Measurements from ENCODE around the gene G6PC3.
"Not testable (repeated sequence)": the region's sequence is repeated elsewhere in the genome, so short reads cannot be mapped to it uniquely, and the experiment has no call there.

G6PC3 gene

GRCh38 chr17:44043272-44043696 lies 27.3 kb upstream of the G6PC3 start:
- DNase-seq (ENCODE audit: low read depth) = peak; percentile 58
- no peak overlapping the region for H3K4me3 ChIP-seq (ENCODE audit: control insufficient read depth, low read depth, low read length)
- TF ChIP-seq, protein P1, sequence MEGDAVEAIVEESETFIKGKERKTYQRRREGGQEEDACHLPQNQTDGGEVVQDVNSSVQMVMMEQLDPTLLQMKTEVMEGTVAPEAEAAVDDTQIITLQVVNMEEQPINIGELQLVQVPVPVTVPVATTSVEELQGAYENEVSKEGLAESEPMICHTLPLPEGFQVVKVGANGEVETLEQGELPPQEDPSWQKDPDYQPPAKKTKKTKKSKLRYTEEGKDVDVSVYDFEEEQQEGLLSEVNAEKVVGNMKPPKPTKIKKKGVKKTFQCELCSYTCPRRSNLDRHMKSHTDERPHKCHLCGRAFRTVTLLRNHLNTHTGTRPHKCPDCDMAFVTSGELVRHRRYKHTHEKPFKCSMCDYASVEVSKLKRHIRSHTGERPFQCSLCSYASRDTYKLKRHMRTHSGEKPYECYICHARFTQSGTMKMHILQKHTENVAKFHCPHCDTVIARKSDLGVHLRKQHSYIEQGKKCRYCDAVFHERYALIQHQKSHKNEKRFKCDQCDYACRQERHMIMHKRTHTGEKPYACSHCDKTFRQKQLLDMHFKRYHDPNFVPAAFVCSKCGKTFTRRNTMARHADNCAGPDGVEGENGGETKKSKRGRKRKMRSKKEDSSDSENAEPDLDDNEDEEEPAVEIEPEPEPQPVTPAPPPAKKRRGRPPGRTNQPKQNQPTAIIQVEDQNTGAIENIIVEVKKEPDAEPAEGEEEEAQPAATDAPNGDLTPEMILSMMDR (IDR thresholded peaks at IDR 0.05; ENCODE audit: control insufficient read depth, insufficient read depth, low read depth, low read length, missing control alignments) = no peak

GRCh38 chr17:44044071-44044470 lies 26.5 kb upstream of the G6PC3 start:
- no peak overlapping the region for H3K4me3 ChIP-seq (ENCODE audit: control insufficient read depth, low read depth, low read length)
- no peak for DNase-seq (ENCODE audit: low read depth)
- TF ChIP-seq, protein P1 (IDR thresholded peaks at IDR 0.05; ENCODE audit: control insufficient read depth, insufficient read depth, low read depth, low read length, missing control alignments) = no peak

DNA sequence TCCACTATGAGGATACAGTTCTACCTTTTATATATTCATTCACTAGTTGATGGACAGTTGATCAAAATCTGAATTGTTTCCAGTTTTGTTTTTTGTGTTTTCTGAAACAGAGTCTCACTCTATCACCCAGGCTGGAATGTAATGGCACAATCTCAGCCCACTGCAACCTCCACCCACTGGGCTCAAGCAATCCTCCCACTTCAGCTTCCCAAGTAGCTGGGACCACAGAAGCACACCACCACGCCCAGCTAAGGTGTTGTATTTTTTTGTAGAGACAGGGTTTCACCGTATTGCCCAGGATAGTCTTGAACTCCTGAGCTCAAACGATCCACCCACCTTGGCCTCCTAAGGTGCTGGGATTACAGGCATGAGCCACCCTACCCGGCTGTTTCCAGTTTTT lies 25.0 kb upstream of the G6PC3 start:
- no peak for DNase-seq (ENCODE audit: low read depth)
- TF ChIP-seq, protein P1 (IDR thresholded peaks at IDR 0.05; ENCODE audit: control insufficient read depth, insufficient read depth, low read depth, low read length, missing control alignments) = no peak
- H3K4me3 ChIP-seq (ENCODE audit: control insufficient read depth, low read depth, low read length) = no peak overlapping the region

DNA sequence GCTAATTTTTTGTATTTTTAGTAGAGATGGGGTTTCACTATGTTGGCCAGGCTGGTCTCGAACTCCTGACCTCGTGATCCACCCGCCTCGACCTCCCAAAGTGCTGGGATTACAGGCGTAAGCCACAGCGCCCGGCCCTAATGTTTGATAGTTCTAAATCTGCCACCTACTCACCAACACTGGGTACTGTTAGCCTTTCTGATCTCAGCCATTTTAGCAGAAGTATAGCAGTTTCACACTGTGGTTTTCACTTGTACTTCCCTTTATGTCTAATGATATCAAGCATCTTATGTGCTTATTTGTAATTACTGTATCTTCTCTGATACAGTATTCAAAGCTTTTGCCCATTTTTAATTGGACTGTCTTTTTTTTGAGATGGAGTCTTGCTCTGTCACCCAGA lies 23.6 kb upstream of the G6PC3 start:
- not testable (repeated sequence) for DNase-seq (ENCODE audit: low read depth); H3K4me3 ChIP-seq (ENCODE audit: control insufficient read depth, low read depth, low read length)

DNA sequence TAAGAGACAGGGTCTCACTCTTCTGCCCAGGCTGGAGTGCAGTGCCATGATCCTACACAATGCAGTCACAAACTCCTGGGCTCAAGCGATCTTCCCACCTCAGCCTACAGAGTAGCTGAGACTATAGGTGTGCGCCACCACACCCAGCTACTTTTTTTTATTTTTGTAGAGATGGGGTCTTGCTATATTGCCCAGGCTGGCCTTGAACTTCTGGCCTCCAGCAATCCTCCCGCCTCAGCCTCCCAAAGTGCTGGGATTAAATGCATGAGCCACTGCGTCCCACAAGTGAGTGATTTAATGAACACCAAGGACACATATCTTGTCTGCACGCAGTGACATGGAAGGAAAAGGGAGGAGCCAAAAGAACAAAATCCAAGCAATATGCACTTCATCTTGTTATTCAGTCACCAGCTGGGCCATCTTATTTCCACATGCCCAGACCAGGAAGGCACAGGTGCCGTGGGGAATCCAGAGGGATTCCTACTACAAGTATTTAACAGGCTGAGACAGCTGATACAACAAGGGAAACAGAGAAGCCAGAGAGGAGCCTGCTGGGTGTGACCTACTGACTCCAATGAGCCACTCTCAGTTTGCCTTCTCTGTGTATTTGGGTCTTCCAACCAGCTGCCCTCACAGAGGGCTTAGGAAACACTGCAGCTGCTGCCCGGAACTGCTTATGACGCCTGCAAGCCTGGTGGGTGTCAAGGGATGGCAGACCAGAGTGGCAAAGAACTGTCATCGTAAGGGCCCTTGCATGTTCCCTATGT lies 21.1 kb upstream of the G6PC3 start:
- H3K4me3 ChIP-seq (ENCODE audit: control insufficient read depth, low read depth, low read length) = no peak overlapping the region
- TF ChIP-seq, protein P1 (IDR thresholded peaks at IDR 0.05; ENCODE audit: control insufficient read depth, insufficient read depth, low read depth, low read length, missing control alignments) = no peak
- DNase-seq (ENCODE audit: low read depth) = no peak

DNA sequence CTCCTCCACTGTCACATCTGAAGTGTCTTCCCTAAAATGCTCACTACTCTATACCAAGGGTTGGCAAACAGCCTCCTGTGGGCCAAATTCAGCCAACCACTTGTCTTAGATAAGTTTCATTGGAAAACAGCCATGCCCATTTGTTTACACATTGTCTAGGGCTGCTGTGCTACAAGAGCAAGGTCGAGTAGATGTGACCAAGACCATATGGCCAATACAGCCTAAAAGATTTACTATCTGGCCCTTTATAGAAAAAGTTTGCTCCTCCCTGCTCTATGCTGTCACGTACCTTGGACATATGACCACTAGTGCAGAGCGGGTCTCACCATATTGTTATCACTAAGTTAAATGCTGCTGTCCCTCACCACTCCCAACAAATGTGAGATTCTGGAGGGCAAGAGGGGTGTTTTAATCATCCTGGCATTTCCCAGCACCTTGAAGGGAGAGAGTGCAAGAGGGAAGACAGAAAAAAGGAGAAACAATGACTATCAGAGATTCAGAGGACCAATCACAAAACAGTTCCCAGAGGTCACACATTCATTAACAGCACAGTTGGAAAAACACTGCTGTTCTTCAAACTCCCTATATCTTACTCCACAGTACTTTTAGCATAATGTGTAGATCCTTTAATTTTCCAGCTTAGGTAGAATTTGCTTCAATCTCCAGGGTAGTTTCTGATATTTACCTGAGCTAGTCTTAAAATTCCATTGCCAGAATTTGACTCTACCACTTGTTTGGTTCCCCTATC lies 17.2 kb upstream of the G6PC3 start:
- H3K4me3 ChIP-seq (ENCODE audit: control insufficient read depth, low read depth, low read length) = no peak overlapping the region
- TF ChIP-seq, protein P1 (IDR thresholded peaks at IDR 0.05; ENCODE audit: control insufficient read depth, insufficient read depth, low read depth, low read length, missing control alignments) = no peak
- DNase-seq (ENCODE audit: low read depth) = no peak
